GM12872 (cell line): Measurements from ENCODE around the gene ANKRD29.

Experiments used
- CTCF ChIP-seq: IDR thresholded peaks from 3 replicates; pipeline ENCODE4 v1.5.1; 2011; ENCODE audit warnings: low read depth, mild to moderate bottlenecking, low read length, moderate library complexity; ENCODE audit not compliant: insufficient read depth

The ANKRD29 gene

GRCh38 chr18:23569299-23570063 lies 93.2 kb downstream of the ANKRD29 start:
- no peak for TF ChIP-seq CTCF

- no peak for TF ChIP-seq CTCF
These were observed 94.2 kb downstream of the ANKRD29 start for GRCh38 chr18:23568281-23569138.

- TF ChIP-seq CTCF: no peak
These were observed 95.0 kb downstream of the ANKRD29 start for GRCh38 chr18:23567671-23568070.

GRCh38 chr18:23565916-23566547 lies 96.7 kb downstream of the ANKRD29 start:
- no peak for TF ChIP-seq CTCF

GRCh38 chr18:23563377-23564043 lies 99.2 kb downstream of the ANKRD29 start:
- TF ChIP-seq CTCF: no peak

GRCh38 chr18:23560186-23560585 lies 102.5 kb downstream of the ANKRD29 start:
- no peak for TF ChIP-seq CTCF

GRCh38 chr18:23556145-23556780 lies 106.4 kb downstream of the ANKRD29 start:
- no peak for TF ChIP-seq CTCF
